Measurements from ENCODE around the gene NUP188.

DNA sequence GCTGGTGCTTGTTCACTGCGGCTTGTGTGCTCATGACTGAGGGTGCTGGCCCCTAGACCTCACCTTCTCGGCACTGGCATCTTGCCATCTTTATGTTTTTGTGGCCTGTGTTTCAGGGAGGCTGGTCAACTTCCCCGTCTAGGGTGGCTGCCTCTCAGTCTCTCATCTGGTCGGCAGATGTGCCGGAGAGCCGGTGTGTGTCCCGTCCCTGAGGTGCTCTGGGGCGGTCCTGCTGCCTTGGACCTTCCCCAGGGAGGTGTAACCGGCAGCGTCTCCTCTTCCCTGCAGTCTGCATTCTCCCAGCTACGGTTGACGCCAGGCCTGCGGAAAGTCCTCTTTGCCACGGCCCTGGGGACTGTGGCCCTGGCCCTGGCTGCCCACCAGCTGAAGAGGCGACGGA is 94.5 kb downstream of the NUP188 start:
- TF ChIP-seq, protein P1, sequence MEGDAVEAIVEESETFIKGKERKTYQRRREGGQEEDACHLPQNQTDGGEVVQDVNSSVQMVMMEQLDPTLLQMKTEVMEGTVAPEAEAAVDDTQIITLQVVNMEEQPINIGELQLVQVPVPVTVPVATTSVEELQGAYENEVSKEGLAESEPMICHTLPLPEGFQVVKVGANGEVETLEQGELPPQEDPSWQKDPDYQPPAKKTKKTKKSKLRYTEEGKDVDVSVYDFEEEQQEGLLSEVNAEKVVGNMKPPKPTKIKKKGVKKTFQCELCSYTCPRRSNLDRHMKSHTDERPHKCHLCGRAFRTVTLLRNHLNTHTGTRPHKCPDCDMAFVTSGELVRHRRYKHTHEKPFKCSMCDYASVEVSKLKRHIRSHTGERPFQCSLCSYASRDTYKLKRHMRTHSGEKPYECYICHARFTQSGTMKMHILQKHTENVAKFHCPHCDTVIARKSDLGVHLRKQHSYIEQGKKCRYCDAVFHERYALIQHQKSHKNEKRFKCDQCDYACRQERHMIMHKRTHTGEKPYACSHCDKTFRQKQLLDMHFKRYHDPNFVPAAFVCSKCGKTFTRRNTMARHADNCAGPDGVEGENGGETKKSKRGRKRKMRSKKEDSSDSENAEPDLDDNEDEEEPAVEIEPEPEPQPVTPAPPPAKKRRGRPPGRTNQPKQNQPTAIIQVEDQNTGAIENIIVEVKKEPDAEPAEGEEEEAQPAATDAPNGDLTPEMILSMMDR (IDR thresholded peaks at IDR 0.05), result no peak
- no peak for TF ChIP-seq EZH2 (IDR thresholded peaks at IDR 0.05; ENCODE audit: borderline replicate concordance, insufficient read depth, low read depth, low read length, poor library complexity, severe bottlenecking)

Data from B cell (primary cell).